ENCODE measurements around the gene RIMBP2.

RIMBP2 gene

DNA sequence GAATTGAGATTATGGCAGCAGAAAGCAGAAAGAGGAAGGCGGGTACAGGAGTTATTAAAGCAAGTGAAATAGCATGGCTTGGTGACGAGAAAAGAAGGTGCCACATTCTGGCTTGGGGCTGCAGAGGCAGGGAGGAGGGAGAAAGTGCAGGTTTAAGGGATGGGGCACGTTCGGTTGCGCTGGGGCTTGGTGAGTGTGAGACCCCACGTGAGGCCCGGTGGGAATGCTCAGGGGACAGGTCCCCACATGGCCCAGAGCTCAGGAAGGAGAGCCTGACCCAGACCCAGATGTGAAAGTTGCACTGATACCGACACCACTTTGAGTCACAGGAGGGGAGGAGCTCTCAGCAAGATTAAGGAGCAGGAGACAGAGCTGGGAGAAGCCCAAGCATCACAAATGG lies 191.3 kb downstream of the RIMBP2 start:
- no peak for DNase-seq

DNA sequence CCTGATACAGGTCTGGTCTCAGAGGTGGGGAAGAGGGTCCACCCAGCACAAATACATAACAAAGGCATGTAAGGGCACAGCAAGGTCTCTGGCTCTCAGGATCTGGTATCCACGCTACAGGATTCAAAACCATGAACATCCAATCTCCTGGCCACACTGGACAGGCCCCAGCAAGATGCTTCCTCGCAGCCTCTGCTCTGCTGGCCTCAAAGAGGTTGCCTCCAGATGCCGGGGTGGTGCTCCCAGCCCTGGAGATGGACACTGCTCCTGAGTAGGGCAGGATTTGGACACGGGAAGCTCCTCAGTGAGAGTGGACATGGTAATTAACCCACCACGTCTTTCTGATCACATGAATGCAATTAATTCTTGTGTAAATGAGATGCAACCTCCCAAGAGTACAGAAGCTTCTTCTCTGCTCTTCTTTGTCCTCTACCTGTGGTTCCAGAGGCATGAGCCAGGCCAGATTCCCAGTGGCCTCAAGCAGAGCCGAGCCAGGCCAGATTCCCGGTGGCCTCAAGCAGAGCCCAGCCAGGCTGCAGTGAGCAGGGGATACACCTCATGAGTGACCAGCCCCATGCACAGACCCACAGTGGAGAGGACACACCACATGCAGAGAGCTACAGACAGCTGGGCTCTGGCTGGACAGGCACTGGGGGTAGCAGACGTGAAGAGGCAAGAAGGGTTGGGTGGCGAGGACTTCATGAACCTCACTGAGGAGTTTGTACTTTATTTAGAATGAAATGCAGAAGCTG lies 192.1 kb downstream of the RIMBP2 start:
- no peak for DNase-seq

- no peak for DNase-seq
These were observed 192.9 kb downstream of the RIMBP2 start for GRCh38 chr12:130523208-130523607.

- DNase-seq = no peak
These were observed 193.8 kb downstream of the RIMBP2 start for GRCh38 chr12:130522244-130522834.

GRCh38 chr12:130521375-130522124 lies 194.5 kb downstream of the RIMBP2 start:
- DNase-seq = no peak

DNA sequence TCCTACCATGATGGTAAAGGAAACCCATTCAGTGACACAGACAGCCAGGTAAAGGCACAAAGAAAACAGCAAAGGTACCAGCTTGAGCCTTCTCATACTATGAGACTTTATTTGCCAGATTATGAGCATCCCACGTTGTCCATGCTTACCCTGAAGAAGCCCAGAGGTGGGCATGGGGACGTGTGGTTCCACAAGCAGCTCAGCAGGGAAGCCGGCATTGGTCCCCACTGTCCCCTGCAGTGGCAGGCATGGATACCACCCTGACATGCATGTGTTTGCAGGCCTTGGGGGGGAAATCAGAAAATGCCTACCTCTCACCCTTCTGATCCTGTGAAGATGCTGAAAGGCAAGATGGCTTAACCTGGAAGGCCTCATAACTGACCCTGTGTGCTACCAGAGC lies 195.3 kb downstream of the RIMBP2 start:
- DNase-seq = no peak

GRCh38 chr12:130517588-130517987 lies 198.5 kb downstream of the RIMBP2 start:
- no peak for DNase-seq

GRCh38 chr12:130514149-130514551 lies 201.9 kb downstream of the RIMBP2 start:
- no peak for DNase-seq

- no peak for DNase-seq
These were observed 202.5 kb downstream of the RIMBP2 start for GRCh38 chr12:130513556-130513955.

DNA sequence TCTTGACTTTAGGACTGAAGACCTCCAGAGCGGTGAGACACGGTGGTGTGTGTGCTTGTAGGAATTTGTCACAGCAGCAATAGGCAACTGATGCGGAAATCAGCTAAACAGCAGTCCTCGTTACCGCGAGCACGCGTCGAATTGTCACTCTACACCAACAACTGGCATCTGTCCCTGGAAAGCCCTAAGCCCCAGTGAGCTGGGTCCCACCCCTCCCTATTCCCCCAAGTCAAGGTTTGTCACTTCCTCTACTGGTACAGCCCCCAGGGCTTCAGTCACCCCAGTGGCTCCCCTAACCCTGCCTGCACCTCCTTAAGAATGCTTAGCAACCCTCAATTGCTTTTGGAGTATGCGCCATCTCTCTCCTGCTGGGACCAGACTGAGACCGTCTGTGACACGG lies 204.8 kb downstream of the RIMBP2 start:
- no peak for DNase-seq

- no peak for DNase-seq
These were observed 206.6 kb downstream of the RIMBP2 start for GRCh38 chr12:130509454-130509853.

- DNase-seq = no peak
These were observed 207.3 kb downstream of the RIMBP2 start for GRCh38 chr12:130508847-130509246.

DNA sequence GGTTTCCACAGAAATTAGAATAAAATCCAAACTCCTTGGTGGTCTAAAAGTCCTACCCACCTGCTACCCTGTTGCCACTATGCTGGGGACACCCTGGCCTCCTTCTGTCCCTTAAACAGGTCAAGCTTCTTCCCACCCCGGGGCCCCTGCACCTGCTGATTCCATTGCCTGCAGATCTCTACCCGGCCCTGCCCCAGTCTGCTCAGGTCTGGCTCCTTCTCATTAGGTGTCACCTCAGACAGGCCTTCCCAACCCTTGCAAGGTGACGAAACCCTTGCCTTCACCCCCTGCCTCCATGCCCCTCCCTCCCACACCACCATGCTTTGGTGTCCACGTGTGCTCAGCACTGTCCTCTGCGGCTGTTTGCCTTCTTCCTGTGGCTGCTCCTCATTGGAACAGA lies 207.8 kb downstream of the RIMBP2 start:
- no peak for DNase-seq

GRCh38 chr12:130506844-130507243 lies 209.3 kb downstream of the RIMBP2 start:
- DNase-seq = no peak

- DNase-seq = no peak
These were observed 211.3 kb downstream of the RIMBP2 start for GRCh38 chr12:130504840-130505175.

DNA sequence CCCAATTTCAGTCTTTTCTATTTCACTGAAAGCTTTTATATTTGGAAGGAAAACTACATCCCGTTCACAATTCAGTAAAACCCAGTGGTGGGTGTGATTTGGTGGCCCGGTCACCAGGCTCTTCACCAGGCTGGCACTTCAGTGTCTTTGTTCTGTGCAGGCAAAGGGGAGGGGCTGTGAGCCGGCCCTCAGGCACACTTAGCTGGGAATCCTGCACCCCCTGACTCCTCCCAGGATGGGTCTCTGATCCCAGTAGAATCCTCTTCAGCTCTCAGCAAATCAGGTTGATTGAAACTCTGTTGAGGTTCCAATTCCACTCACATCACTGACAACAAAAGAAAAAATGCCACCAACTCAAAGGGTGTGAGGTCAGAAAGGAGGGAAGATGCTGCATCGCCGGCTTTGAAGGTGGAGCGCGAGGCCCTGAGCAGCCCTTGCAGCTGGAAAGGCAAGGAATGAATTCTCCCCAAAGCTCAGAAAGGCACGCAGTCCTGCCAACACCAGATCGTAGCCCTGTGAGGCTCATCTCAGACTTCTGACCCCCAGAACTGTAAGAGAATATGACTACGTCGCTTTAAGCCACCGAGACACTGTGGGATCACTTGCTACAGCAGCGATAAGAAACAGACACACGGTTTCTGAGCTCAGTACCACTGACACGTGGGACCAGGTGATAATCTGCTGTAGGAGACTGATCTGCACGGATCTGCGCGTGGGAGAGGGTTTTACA lies 211.8 kb downstream of the RIMBP2 start:
- DNase-seq = no peak

- DNase-seq = no peak
These were observed 214.3 kb downstream of the RIMBP2 start for GRCh38 chr12:130501821-130502220.

DNA sequence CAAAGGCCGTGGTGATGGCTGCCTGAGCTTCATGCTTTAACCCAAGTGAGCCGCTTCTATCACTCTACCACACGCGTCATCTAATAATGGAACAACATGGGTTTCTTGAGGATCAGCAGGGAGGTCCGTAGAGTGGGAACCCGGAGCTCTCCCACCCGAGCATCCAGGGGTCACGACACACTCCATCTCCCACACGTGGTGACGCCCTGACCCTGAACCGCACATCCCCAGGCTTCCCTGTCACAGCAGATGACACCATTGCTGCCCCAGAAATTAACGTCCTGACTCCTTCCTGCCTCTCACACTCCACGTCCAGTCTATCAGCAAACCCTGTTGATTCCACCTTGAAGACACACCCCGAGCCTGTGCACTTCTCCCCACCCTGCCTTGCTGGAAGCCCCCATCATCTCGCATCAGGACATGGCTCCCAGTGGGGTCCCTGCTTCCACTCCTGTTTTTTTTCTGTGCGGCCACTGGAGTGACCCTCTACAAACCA lies 215.2 kb downstream of the RIMBP2 start:
- DNase-seq = no peak

DNA sequence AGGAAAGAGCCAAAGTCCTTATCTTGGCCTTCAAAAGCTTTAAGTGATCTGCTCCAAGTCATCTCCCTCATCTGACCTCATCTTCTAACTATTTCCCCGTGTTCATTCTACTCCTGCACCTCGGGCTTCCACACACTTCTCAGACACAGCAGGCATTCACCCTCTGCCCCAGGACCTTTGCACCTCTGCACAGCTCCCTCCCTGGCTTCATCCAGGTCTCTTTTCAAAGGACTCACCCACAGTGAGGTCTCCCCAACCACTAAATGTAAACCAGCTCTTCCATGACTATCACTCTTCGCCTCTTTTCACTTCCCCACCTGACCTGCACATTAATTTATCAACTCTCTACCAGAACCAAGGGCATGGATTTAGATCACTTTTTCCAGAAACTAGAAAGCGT lies 216.6 kb downstream of the RIMBP2 start:
- no peak for DNase-seq

GRCh38 chr12:130498589-130499385 lies 217.3 kb downstream of the RIMBP2 start:
- no peak for DNase-seq

DNA sequence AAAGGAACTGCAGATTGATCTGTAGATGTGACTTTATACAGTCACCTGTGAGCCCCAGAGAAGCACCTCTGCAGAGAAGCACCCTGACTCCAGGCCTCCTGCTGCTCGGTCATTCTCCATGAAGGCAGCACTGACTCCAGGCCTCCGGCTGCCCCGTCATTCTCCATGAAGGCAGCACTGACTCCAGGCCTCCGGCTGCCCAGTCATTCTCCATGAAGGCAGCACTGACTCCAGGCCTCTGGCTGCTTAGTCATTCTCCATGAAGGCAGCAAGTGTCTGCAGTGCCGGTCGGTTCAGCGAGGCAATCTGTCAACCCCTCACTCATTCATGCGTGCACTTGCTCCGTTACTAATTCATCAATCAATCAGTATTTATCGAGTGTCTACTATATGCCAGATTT lies 218.1 kb downstream of the RIMBP2 start:
- no peak for DNase-seq

GRCh38 chr12:130497321-130497720 lies 218.8 kb downstream of the RIMBP2 start:
- DNase-seq = no peak
